Prostate gland (tissue), 2 donors: Measurements from ENCODE around the gene TOP3B. TPM values are rescaled to one million over a fixed set of nuclear protein-coding genes. Genes with fewer than 3 reads are reported as not detected.

Source experiments
- DNase-seq: peaks from one replicate; pipeline ENCODE4 v3.0.0-alpha.2; 2019; ENCODE audit warnings: low spot score
- H3K27ac ChIP-seq, 2 donors: fragments of 200-600 bp; sonication (generic); 2 replicates each; pipeline ENCODE4 v1.5.1; 2017 to 2019
- H3K27me3 ChIP-seq: fragments of 200-600 bp; sonication (generic); replicated peaks from 2 replicates; pipeline ENCODE4 v1.5.1; 2019; ENCODE audit not compliant: insufficient read depth
- H3K36me3 ChIP-seq, 2 donors: fragments of 200-600 bp; sonication (generic); 1 replicate in 1 of 2; 2 replicates in 1 of 2; pipeline versions ENCODE4 v1.5.1 to v1.8.1; 2017 to 2019
- H3K4me1 ChIP-seq: fragments of 200-600 bp; sonication (generic); replicated peaks from 2 replicates; pipeline ENCODE4 v1.5.1; 2019
- H3K4me3 ChIP-seq, 2 donors: fragments of 200-600 bp; sonication (generic); 2 replicates each; pipeline ENCODE4 v1.5.1; 2017 to 2019
- H3K9me3 ChIP-seq: fragments of 200-600 bp; sonication (generic); 2 replicates; pipeline ENCODE4 v1.5.1; 2017
- CTCF ChIP-seq, 4 experiments: fragments of 200-600 bp in 2 of 4; fragments of 450-650 bp in 2 of 4; sonication (generic) in 2 of 4; IDR thresholded peaks; 1 replicate in 3 of 4; 2 replicates in 1 of 4; pipeline ENCODE4 v1.5.1; 2016 to 2019; ENCODE audit warnings: antibody characterized with exemption in 4 of 4, mild to moderate bottlenecking in 2 of 4, moderate library complexity in 2 of 4
- POLR2A ChIP-seq: fragments of 450-650 bp; IDR thresholded peaks from one replicate; pipeline ENCODE4 v1.6.1; 2016; ENCODE audit warnings: antibody characterized with exemption, mild to moderate bottlenecking
- POLR2AphosphoS5 ChIP-seq: sonication (generic); formaldehyde crosslinking; IDR thresholded peaks from one replicate; pipeline ENCODE4 v1.6.1; 2017; ENCODE audit warnings: antibody characterized with exemption
- WGBS: methylation state at CpG from one replicate; pipeline ENCODE4 v1.1.5; 2018; 5-methylcytosine and 5-hydroxymethylcytosine counted together
- intact Hi-C: fragments of 100-400 bp; cut with DNase I; formaldehyde crosslinking; loops from one replicate; pipeline ENCODE4 v1.14.2; 2022
- total RNA-seq, 2 donors: library from RNA; depleted of rRNA; stranded (reverse); fragments of >200 nt; gene quantifications; one replicate each; pipeline ENCODE4 v1.1.0, GENCODE V29; 2016

TOP3B gene
- total RNA-seq, 2 donors from 2014 or later: 25.2 to 60.6 TPM

GRCh38 chr22:22011964-22012363 is 29.4 kb upstream of the TOP3B start:
- Histone ChIP-seq H3K4me3 (no peak overlapping the region), H3K27me3 (no peaks in the 10 kb centered on the region), H3K36me3 (no peaks in the 10 kb centered on the region), H3K9me3 (no peaks in the 10 kb centered on the region), H3K4me1 (no peaks in the 10 kb centered on the region), H3K27ac (no peak overlapping the region)
- WGBS: 76% methylated on average over 1 of the region's 1 CpG
- intact Hi-C loops: no loop called here
- no peak for DNase-seq
- TF ChIP-seq POLR2AphosphoS5: no peak
- no peak for TF ChIP-seq POLR2A
- no peak for TF ChIP-seq CTCF (IDR thresholded peaks at IDR 0.05)

- TF ChIP-seq POLR2A (no peak), POLR2AphosphoS5 (no peak)
- Histone ChIP-seq H3K27me3 (no peaks in the 10 kb centered on the region), H3K9me3 (no peaks in the 10 kb centered on the region), H3K27ac (no peak overlapping the region), H3K36me3 (no peaks in the 10 kb centered on the region), H3K4me1 (no peaks in the 10 kb centered on the region), H3K4me3 (no peak overlapping the region)
- DNase-seq: no peak
- 37% methylated on average over 2 of the region's 2 CpGs for WGBS
- intact Hi-C loops: no loop called here
These were observed 27.8 kb upstream of the TOP3B start for GRCh38 chr22:22010358-22010757.

GRCh38 chr22:22009661-22010060 is 27.1 kb upstream of the TOP3B start:
- TF ChIP-seq POLR2AphosphoS5 (no peak), CTCF (IDR thresholded peaks at IDR 0.05) (no peak), POLR2A (no peak)
- no peaks in the 10 kb centered on the region for H3K27me3 ChIP-seq
- H3K36me3 ChIP-seq: no peaks in the 10 kb centered on the region
- H3K4me1 ChIP-seq: no peaks in the 10 kb centered on the region
- intact Hi-C loops: no loop called here
- no peak overlapping the region for H3K27ac ChIP-seq
- no peak overlapping the region for H3K4me3 ChIP-seq
- H3K9me3 ChIP-seq: no peaks in the 10 kb centered on the region
- 67% methylated on average over 3 of the region's 3 CpGs for WGBS
- DNase-seq: no peak

GRCh38 chr22:22006596-22006990 is 24.0 kb upstream of the TOP3B start:
- Histone ChIP-seq H3K27ac (no peak overlapping the region), H3K4me3 (no peak overlapping the region), H3K27me3 (no peaks in the 10 kb centered on the region), H3K36me3 (no peaks in the 10 kb centered on the region), H3K9me3 (no peaks in the 10 kb centered on the region), H3K4me1 (no peaks in the 10 kb centered on the region)
- no peak for TF ChIP-seq POLR2A
- TF ChIP-seq POLR2AphosphoS5: no peak
- no peak for TF ChIP-seq CTCF (IDR thresholded peaks at IDR 0.05)
- WGBS: 91% methylated on average over 6 of the region's 6 CpGs
- intact Hi-C loops: no loop called here
- no peak for DNase-seq

GRCh38 chr22:22005945-22006595 is 23.5 kb upstream of the TOP3B start:
- no peak overlapping the region for H3K27ac ChIP-seq
- H3K36me3 ChIP-seq: no peaks in the 10 kb centered on the region
- no peak overlapping the region for H3K4me3 ChIP-seq
- intact Hi-C loops: no loop called here
- H3K27me3 ChIP-seq: no peaks in the 10 kb centered on the region
- DNase-seq: no peak
- H3K9me3 ChIP-seq: no peaks in the 10 kb centered on the region
- no peak for TF ChIP-seq POLR2A
- TF ChIP-seq CTCF (IDR thresholded peaks at IDR 0.05): no peak
- TF ChIP-seq POLR2AphosphoS5: no peak
- no peaks in the 10 kb centered on the region for H3K4me1 ChIP-seq
- WGBS: 73% methylated on average over 5 of the region's 5 CpGs
